ENCODE measurements around the gene C1QTNF12. TPM values are rescaled to one million over a fixed set of nuclear protein-coding genes. Genes with fewer than 3 reads are reported as not detected.

C1QTNF12 gene
- total and polyA plus RNA-seq, 2 donors (not counting 3 experiments of a cell fraction or from before 2014, with no cell fraction given), result 1.0 to 1.9 TPM

DNA sequence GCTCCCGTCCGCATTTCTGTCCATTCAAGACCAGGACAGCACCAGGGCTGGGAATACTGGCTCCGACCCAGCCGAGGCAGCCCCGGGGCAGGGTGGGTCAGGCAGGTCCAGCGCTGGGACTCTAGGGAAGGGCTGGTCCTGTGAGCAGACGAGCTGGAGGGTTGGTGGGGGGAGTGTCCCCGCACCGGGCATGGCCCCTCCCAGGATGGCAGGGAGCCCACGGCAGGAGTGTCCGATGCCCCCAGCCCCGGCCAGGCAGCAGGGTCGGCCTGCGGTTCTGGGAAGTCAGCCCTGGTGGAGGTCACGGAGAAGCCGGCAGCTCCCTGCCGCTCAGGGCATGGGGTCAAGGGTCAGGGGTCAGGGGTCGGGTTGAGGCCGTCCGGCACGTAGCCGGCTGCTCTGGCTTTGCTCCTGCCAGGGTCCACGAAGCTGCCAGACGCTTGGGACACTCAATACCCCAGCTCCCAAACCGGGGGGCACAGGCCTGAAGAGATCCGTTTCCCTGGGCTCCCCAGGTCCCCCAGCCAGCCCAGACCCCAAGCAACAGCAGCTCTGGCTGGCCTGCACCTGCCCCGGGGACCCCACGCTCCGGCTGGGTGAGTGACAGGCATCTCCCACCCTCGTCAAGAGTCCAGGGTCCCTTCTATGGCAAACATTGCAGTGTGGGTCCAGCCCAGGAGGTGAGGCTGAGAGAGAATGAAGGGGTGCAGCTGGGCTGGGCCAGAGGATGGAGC, 6.7 kb downstream of the C1QTNF12 start:
- BruUV-seq (replicated peaks), result no TSS peak
- Histone ChIP-seq H3K9me1 (replicated peaks; ENCODE audit: control insufficient read depth, extremely low read depth, insufficient read depth, low read length) (no peaks in the 10 kb centered on the region), H3K9ac (replicated peaks; ENCODE audit: extremely low read depth, insufficient read depth, low read length) (no peak overlapping the region), H2AFZ (ENCODE audit: low read depth, low read length) (no peak overlapping the region), H3K4me3 (replicated peaks in 1 of 3; ENCODE audit: insufficient read depth in 1 of 3, low read depth in 1 of 3, low read length in 3 of 3) (no peak overlapping the region), H4K20me1 (replicated peaks; ENCODE audit: control insufficient read depth, extremely low read depth, insufficient read depth, low read length) (no peaks in the 10 kb centered on the region), H3K27me3 (ENCODE audit: control insufficient read depth in 2 of 2, insufficient read depth in 2 of 2, low read length in 2 of 2) (no peaks in the 10 kb centered on the region), H3K4me2 (ENCODE audit: insufficient read depth, low read length) (no peak overlapping the region), H3K9me3 (replicated peaks; ENCODE audit: control insufficient read depth, insufficient read depth, low read length) (no peaks in the 10 kb centered on the region), H3K79me2 (ENCODE audit: control insufficient read depth, insufficient read depth, low read length) (no peaks in the 10 kb centered on the region), H3K36me3 (ENCODE audit: control insufficient read depth in 2 of 2, extremely low read depth in 1 of 2, insufficient read depth in 2 of 2, low read length in 2 of 2) (no peaks in the 10 kb centered on the region), H3K4me1 (ENCODE audit: control insufficient read depth, extremely low read depth, insufficient read depth, low read length) (no peaks in the 10 kb centered on the region), H3K27ac (ENCODE audit: insufficient read depth, low read depth, low read length) (no peak overlapping the region)
- dilution Hi-C loops (cut with MboI; ENCODE audit: extremely low pct_ligation_motif_present, low sequenced_read_pairs), result no loop called here
- POLR2A ChIA-PET, result no interaction called here
- CTCF ChIA-PET, result interaction anchor here (1.1 kb wide), 1 partner anchor 51 kb away, joined by 3 read pairs; no protein-coding TSS in a partner anchor
- TF ChIP-seq MYC (IDR thresholded peaks at IDR 0.05; ENCODE audit: low read depth, low read length) (no peak), EZH2 (IDR thresholded peaks at IDR 0.05; ENCODE audit: borderline replicate concordance, low read depth, low read length, severe bottlenecking) (no peak), POLR2A (IDR thresholded peaks at IDR 0.05; ENCODE audit: low read depth, low read length) (no peak), POLR2AphosphoS5 (IDR thresholded peaks at IDR 0.05; ENCODE audit: insufficient read depth, low read depth, low read length) (no peak), CTCF (IDR thresholded peaks at IDR 0.05; ENCODE audit: extremely low read depth in 1 of 2, insufficient read depth in 1 of 2, low read depth in 1 of 2, low read length in 2 of 2) (no peak), GATA2 (IDR thresholded peaks at IDR 0.05; ENCODE audit: insufficient read depth, insufficient read length, low read depth, low read length) (no peak), JUN (IDR thresholded peaks at IDR 0.05; ENCODE audit: borderline replicate concordance, insufficient read depth, insufficient read length, low read depth) (no peak), FOS (IDR thresholded peaks at IDR 0.05; ENCODE audit: borderline replicate concordance, insufficient read depth, low read length) (no peak)
- TF ChIP-seq, protein P1, sequence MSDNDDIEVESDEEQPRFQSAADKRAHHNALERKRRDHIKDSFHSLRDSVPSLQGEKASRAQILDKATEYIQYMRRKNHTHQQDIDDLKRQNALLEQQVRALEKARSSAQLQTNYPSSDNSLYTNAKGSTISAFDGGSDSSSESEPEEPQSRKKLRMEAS (IDR thresholded peaks at IDR 0.05; ENCODE audit: insufficient read depth, insufficient read length), result no peak
- no peak for FAIRE-seq
- DNase-seq (ENCODE audit: low read depth, low spot score), result no peak
- intact Hi-C loops (cut with micrococcal nuclease), result no loop called here
